GM18951 (cell line): ENCODE measurements around the gene PIK3C2G.

Source experiments
- POLR2A ChIP-seq: IDR thresholded peaks from 4 replicates; pipeline ENCODE4 v1.6.1; 2011; ENCODE audit warnings: mild to moderate bottlenecking; ENCODE audit not compliant: insufficient read length, insufficient read depth; ENCODE audit errors: extremely low read depth
- in situ Hi-C: fragments of 300-500 bp; cut with MboI; formaldehyde crosslinking; loops from one replicate; pipeline ENCODE4 v1.12.0; 2022; ENCODE audit warnings: low sequenced_read_pairs, mixed read lengths, inconsistent platforms; ENCODE audit not compliant: unreplicated experiment

Gene PIK3C2G

GRCh38 chr12:18339633-18340032 is 78.3 kb downstream of the PIK3C2G start:
- TF ChIP-seq POLR2A = no peak
- in situ Hi-C loops = no loop called here

DNA sequence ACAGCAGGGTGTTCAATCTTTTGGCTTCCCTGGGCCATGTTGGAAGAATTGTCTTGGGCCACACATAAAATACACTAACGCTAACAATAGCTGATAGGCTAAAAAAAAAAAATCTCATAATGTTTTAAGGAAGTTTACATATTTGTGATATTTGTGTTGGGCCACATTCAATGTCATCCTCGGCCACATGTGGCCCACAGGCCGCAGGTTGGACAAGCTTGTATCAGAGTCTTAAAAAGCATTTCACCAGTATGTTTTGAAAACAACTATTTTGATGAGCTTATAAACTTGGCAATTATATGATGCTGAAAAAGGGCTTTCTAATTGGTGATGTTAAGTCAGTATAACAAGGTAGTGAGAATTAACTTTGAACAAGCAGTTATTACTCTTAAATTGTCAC is 78.9 kb downstream of the PIK3C2G start:
- no peak for TF ChIP-seq POLR2A

GRCh38 chr12:18340786-18341185 is 79.5 kb downstream of the PIK3C2G start:
- no peak for TF ChIP-seq POLR2A
- in situ Hi-C loops = no loop called here

More for the DNA sequence above, 78.9 kb downstream of the PIK3C2G start:
- in situ Hi-C loops = no loop called here

DNA sequence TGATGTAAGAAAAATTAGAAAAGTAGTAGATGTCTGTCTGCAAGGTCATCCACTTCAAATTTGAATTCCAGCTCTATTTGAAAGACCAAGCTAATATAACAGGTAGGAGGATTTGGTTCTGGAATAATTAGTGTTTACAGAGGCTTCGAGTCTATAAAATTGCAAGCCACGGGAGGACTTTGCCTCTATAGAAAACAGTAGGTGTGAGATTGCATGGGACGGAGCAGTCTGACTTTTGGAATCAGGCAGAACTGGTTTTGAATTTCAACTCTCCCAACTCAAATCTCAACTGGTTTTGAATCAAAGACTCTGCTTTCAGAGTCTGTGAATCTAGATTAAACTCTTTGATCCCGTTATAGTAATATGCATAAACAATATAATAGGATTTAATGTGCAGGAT is 82.4 kb downstream of the PIK3C2G start:
- in situ Hi-C loops = no loop called here
- TF ChIP-seq POLR2A = no peak

GRCh38 chr12:18345021-18345735 is 83.9 kb downstream of the PIK3C2G start:
- in situ Hi-C loops = no loop called here
- no peak for TF ChIP-seq POLR2A

DNA sequence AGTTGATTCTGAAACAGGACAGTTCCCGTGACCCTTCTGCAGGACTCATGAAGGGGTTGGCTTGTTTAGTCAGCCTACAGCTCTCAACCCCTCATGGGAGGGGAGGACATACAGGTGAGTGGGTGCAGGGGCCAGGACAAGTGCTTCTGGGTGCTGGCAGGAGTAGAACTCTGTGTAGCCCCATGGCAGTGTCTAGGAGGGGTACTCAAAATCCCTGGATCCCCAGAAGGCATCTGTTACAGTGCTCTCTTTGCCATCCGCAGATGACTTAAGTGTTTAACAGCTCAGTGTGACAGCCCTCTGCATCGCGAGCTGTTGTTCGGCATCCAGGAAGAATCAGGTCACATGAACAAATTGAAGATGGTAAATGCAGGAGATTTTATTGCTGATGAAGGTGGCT is 91.0 kb downstream of the PIK3C2G start:
- in situ Hi-C loops = no loop called here
- no peak for TF ChIP-seq POLR2A

DNA sequence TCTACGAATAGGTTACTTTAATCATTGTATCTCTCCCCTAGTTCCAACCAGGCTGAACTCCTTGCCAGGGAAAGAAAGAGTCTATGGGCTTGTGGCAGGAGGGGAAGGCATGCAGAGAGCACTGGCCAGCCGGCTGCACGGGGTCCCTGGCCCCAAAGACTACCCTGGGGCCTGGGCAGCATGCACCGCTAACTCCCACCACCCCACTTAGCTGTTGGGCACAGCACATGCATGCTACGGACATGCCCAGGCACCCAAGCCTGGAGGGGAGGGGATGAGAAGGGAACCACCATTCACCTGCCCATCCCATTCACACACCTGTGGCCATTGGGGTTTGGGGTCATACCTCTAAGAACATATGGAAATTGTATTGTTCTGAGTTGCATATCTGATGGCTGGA is 94.1 kb downstream of the PIK3C2G start:
- TF ChIP-seq POLR2A = no peak
- in situ Hi-C loops = no loop called here

DNA sequence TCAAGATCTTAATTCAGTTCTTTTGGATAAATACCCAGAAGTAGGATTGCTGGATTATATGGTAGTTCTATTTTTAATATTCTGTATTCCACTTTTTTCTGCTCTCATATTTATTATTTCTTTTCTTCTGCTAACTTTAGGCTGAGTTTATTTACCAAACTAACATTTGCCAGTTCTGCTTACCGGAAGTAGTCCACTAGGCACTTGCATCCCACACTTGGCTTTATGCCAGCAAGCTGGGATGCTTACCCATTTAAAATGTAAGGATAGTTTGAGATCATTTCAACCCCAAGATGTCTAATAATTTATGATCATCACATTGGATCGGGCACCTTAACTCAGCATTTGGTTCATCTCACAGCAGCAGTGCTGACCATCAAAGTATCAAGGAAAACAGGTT is 96.8 kb downstream of the PIK3C2G start:
- no peak for TF ChIP-seq POLR2A
- in situ Hi-C loops = no loop called here

DNA sequence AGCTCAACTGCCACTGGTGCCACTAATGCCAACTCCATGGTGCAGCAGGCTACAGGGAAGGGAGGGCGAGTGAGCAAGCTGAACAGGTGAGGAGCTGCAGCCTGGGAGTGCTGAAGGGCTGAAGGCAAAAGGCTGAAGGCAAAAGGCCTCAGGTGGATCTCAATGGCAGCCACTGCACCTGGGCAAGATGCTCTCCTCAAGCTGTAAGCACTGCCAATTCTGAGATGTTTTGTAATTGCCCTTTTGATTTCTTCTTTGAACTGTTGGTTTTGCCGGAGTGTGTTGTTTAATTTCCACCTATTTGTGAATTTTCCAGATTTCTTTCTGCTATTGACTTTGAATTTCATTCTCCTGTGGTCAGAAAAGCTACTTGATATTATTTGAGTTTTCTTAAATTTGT is 97.6 kb downstream of the PIK3C2G start:
- TF ChIP-seq POLR2A = no peak
- in situ Hi-C loops = no loop called here

DNA sequence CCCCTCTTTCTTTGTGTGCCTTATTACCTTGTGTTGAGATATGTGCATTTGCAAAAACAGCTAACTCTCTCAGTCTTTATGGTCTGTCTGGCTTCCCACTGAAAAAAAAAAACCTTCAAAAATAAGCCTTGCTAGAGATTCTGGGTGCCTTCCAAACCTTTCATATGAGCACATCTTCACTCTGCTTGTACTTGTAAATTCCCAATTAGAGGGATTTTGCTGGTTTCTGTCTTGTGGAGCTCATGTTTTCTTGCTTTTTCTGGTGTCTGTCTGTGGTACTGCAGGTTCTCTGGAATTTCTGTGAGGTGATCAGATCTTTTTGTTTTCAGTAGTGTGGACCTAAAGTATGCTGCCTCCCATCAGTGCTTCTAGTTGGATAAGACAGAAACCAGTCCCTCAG is 100.1 kb downstream of the PIK3C2G start:
- TF ChIP-seq POLR2A = no peak
- in situ Hi-C loops = no loop called here

DNA sequence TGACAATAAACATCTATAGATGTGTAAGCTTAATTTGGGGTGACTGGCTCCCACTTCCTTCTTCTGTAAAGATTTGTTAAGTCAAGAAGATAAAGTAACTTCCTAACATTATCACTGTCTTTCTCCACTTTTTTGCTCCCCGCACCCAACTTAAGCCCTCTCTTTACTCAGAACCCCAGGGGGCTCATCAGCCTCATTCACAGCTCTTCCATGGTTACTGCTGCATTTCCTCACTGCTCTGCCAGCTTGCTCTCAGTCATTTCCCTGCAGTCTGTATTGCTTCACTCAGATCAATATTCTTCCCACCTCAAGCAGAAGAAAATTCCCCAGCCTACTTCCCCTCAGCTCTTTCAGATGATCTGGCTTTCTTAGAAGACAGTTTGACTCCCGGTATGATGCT is 102.0 kb downstream of the PIK3C2G start:
- no peak for TF ChIP-seq POLR2A
- in situ Hi-C loops = no loop called here

DNA sequence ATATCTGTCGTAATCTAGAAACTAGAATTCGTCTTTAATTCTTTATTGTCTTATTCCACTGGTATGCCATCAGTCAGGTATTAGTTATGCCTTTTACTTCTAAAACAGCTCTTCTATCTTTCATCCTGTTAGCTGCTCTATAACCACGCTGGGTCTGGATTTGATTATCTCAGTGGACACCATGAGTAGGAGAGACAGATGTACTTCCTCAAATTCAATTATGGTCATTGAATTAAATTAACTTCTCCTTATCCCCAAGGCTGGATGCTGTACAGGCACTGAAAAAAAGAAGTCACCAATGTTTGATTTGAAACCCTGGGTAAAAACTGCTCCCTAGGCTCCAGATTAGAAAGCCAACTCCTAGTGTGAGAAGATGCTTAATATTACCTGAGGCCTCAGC is 107.3 kb downstream of the PIK3C2G start:
- no peak for TF ChIP-seq POLR2A
- in situ Hi-C loops = no loop called here

- TF ChIP-seq POLR2A = no peak
- in situ Hi-C loops = no loop called here
These were observed 111.9 kb downstream of the PIK3C2G start for GRCh38 chr12:18373181-18373580.

GRCh38 chr12:18375131-18375530 is 113.8 kb downstream of the PIK3C2G start:
- no peak for TF ChIP-seq POLR2A
- in situ Hi-C loops = no loop called here

DNA sequence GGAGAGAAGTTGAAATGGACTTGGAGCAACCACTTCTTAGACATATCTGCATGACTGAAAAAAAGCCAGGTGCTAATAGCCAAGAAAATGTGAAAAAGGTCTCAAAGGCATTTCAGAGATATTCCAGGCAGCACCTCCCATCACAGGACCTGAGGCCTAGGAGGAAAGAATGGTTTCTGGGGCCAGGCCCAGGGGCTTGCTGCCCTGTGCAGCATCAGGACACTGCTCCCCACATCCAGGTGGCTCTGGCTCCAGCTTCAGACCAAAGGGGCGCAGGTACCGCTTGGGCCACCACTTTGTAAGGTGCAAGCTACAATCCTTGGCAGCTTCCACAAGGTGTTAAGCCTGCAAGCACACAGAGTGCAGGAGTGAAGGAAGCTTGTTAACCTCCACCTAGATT is 114.3 kb downstream of the PIK3C2G start:
- TF ChIP-seq POLR2A = no peak
- in situ Hi-C loops = no loop called here
